Activated T-cell treated with anti-CD3 and anti-CD28 coated beads for 4 hours (primary cell): ENCODE data around the gene PNKP.
"Not testable (repeated sequence)": the region's sequence is repeated elsewhere in the genome, so short reads cannot be mapped to it uniquely, and the experiment has no call there.

Experiments
- DNase-seq: peaks from one replicate; pipeline ENCODE4 v3.0.0-alpha.2; 2020

Gene PNKP

DNA sequence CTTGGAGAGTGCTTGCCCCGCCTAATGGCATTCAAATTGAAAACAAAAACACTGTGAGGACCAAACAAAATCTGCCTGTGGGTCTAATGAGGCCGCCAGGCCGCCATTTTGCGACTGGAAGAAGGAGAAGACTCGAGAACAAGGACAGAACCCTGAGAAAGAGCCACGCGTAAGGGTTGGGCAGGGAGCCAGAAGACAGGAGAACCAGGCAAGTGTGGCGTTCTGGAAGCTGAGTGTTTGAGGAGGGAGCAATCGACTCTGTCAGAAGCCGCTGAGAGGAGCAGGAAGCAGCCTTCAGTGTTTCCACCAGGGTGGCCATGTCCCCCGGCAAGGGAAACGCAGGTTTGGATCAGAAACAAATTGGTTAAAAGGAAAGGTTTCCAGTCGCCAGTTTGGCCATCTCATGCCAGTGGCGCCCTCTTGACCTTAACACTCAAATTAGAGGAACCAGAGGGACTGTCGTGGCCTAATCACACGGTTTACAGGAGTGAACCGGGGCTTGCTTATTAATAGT is 26.6 kb downstream of the PNKP start:
- no peak for DNase-seq

DNA sequence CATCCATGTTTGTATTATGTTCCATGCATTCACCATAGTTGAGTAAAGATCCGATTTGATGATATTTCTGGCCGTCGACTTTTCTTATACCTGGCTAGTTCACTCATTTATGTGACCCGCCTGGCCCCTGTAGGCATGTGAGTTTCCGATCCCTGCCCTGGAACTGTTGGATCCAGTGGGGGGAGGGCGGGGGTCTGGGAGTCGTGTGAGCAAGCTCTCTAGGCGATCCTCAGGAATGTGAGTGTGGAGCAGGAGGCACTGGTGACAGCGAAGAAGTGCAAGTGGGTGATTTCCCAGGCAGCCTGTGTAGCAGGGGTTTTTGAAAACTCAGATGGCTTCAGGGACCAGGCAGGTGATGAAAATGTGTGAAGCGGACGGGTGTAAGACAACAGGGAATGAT is 27.1 kb downstream of the PNKP start:
- no peak for DNase-seq

DNA sequence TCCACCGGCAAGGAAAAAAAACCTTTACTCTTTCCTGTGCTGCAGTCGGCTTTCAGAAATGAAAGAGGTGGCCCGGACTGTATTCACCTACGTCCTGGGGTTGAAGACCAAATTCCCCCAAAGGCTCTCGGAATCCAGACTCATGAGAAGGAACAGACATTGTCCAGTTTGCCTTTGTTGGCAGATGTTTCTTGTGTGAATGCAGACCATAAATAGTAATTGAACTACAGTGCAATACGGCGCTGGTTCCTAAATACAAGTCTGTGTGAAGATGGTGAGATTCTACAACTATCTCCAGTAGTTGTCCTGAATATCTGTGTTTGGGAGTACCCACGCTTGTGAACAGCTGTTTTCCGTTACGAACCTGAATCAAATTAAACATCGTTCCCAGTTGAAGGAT is 27.7 kb downstream of the PNKP start:
- no peak for DNase-seq

DNA sequence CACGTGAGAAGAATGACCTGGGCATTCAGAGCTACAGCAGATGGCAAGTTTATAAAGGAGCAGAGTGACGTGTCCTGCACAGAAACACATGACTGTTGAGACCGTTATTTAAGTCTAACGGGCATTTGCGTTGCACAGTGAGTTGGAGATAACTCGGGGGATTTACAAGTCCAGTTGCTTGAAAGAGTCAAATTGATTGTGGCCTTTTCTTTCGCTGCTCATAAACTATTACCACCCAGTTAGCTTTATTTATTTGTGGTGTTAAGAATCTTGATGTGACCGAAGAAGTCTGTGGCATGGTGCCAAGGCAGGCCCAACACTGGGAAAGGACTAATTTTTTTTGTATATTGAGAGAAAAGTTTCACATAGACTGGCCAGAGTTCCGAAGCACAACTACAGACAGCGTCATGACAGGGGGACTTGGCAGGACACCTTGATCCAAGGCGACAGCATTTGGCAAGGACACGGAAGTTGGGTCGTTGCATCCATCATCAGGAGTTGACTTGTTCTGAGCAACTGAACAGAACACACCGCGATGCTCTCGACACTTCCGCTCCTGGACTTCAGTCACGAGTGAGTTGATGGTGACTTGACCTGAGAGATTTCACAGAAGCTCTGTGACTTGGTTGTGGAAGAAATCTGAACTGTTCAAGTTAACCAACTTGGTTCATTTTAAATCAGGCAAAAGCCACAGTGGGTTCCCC is 28.3 kb downstream of the PNKP start:
- DNase-seq = no peak

DNA sequence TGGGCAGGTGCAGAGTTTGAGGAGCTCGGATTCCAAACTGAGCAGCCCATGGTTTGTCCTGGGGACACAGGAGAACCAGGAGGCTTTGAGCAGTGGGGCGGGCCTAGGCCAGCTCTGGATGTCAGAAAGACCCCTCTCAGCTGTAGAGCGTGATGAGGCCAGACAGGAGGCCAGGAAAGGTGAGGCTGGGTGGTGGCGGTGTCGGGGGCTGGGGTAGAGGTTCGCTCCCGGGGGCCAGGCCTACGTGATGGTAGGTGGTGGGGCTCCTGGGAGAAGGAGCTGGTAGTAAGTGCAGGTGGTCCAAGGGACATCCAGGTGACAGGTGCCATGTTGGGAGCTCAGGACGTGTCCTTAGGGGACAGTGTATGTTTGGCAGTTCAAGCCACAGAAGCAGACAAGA is 30.0 kb downstream of the PNKP start:
- DNase-seq = no peak

DNA sequence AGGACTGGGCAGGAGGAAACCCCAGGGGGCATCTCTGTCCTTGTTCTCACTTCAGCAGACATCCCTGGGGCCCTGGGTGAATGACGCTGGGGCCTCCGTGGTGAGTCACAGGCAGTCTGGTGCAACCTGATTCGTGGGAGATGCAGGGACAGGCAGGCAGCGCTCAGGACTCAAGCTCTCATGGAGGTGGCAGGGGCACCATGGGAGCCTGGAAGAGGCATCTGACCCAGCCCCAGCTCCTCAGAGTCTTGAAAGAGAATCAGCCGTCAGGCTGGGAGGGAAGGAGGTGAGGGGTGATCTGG is 30.4 kb downstream of the PNKP start:
- DNase-seq = no peak

DNA sequence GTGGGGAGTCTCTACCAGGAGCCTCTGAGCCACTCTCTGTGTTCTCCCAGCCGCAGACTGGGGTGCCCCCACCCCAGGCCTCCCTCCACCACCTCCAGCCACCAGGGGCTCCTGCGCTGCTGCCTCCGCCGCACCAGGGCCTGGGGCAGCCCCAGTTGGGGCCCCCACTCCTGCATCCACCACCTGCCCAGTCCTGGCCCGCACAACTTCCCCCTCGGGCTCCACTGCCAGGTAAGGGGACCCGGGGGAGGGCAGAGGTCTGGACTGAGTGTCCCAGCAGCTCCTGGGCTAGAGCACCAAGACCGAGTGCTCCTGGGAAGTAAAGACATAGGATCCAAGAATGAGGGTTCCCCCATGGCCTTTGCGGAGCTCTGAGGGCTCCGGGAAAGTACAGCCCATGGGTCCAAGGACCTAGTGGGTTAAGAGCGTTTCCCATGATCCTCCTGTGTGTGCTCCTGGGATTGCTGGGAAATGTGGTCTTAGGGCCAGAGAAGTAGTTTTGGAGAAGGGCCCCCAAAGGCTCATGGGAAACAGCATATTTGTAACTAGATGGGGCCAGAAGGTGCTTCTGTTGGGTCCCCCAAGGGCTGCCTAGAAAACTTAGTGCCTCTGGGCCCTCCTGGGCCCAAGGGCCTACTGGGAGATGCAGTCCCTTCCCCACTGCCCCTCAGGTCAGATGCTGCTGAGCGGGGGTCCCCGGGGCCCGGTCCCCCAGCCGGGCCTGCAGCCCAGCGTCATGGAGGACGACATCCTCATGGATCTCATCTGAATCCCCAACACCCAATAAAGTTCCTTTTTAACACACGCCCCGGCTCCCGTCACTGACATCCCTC is 31.0 kb downstream of the PNKP start:
- no peak for DNase-seq

DNA sequence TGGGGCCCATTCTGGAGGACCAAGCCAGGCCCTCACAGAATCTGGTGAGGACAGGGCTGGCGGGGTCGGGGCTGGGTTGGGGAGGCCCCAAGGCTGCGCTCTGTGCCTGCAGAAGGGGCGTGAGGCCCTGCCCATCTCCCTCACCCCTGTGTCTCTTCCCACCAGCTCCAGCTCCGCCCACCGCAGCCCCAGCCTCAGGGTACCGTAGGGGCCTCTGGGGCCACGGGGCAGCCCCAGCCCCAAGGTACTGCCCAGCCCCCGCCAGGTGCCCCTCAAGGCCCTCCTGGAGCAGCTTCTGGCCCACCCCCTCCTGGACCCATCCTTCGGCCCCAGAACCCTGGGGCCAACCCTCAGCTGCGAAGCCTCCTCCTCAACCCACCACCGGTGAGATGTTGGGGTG is 31.8 kb downstream of the PNKP start:
- DNase-seq = no peak

DNA sequence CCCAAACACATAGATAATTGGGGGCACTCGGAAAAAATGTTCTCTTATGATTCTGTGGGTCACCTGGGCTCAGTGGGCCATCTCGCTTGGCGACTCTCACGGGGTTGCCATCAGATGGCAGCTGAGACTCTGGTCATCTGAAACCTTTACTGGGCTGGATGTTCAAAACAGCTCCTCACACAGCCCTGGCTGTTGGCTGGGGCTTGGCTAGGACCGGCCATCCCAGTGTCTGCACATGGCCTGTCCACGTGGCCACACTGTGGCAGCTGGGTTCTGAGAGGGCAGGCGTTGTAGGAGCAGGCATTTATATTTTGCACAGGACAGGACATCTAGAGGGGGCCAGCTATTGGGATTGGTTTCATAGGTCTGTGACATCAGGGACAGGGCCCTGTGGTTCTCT is 33.8 kb downstream of the PNKP start:
- no peak for DNase-seq

DNA sequence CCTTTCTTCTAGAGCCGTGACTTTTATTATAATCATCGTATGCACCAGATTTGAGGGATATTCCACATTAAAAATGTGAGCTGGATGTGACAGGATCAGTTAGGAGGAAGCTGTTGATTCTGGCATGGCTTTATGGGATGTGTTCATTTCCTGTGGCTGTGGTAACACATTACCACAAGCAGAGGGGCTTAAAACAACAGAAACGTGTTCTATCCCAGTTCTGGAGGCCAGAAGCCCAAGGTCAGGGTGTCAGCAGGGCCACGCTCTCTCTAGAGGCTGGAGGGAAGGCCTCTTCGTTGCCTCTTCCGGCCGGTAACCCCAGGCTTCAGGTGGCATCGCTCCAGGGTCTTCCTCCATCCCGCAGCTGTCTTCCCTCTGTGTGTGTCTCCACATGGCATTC is 34.8 kb downstream of the PNKP start:
- DNase-seq = no peak

DNA sequence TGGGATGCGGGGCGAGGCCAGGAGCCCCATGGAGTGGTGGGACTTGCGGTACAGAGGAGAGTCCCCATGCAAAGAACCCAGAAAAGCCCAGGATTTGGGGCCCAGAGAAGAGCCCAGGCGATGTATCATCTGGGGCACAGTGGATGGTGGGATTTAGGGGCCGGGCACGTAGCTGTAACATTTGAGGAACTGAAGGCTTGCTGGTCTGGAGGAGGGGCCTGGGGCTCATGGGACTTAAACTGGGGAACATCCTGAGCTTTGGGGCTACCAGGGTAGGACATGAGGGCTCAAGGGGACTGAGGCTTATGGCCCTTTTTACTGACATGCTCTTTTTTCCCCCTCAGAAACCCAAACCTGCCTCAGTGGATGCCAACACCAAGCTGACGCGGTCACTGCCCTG is 35.8 kb downstream of the PNKP start:
- no peak for DNase-seq

DNA sequence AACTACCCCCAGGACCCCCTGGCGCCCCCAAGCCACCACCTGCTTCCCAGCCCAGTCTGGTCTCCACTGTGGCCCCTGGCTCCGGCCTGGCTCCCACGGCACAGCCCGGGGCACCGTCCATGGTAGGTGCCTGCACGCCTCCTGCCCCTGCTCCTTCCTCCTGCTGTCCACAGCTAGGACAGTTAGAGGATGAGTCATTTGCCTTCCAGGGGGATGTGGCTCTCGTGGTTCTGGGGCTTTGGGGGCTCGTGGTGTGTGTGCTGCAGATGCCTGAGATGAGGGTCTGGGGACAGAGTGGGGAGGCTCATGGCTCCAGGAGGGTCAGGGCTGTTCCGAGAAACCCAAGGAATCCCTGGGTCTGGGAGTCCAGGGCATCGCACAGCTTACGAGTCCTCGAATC is 36.6 kb downstream of the PNKP start:
- no peak for DNase-seq

DNA sequence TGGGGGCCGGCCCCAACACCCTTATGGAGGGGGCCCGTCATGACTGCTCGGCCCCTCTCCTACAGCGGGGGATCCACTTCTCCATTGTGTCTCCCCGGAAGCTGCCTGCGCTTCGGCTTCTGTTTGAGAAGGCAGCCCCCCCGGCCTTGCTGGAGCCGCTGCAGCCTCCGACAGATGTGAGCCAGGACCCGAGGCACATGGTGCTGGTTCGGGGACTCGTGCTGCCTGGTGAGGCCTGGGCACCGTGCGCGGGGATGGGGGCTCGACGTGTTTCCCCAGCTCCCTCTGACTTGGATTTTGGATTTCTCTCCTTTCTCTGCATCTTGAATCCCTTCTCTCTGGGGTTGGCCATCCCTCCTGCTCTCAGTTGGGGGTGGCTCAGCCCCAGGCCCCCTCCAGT is 37.7 kb downstream of the PNKP start:
- DNase-seq = no peak

DNA sequence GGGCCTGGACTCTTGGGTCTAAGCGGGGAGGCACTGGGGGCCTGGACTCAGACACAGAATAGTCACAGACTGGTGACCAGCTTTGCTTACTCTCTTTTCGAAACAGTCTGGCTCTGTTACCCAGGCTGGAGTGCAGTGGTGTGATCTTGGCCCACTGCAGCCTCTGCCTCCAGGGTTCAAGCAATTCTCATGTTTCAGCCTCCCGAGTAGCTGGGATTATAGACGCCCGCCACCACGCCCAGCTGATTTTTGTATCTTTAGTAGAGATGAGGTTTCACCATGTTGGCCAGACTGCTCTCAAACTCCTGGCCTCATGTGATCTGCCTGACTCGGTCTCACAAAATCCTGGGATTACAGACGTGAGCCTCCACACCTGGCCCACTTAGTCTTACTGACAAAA is 38.2 kb downstream of the PNKP start:
- DNase-seq = no peak

DNA sequence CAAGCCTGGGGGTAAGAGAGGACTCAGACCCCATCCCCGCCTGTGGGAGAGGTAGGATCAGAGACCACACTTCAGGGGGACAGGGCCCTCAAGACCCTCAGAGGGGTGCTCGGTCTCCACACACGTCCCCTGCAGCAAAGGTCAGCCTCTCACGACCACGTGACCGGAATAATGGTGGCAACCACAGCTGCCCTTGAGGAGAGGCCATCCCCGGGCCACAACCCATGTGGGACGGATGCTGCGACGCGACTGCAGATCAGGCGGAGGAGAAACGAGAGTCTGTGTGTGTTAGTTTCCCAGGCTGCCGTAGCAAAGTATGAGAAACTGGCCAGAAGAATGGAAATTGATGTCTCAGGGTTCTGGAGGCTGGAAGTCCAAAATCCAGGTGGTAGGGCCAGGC is 40.3 kb downstream of the PNKP start:
- no peak for DNase-seq

DNA sequence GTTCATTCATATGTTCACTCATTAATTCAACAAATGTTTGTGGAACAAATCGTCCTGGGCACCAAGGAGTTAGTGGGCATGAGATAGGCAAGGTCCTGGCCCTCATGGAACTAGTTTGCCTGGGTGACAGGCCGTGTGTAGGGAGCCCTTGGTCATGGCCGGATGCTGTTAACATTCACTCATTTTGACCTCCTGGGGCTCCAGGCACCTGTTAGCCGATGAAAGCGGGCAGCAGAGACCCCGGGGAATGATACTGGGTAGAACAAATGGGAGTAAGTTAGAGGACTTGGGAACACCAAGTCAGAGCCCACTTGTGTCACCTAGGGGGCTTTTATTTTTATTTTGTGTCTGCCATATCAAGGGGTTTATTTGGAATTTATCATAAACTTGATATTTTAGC is 42.7 kb downstream of the PNKP start:
- DNase-seq = no peak

DNA sequence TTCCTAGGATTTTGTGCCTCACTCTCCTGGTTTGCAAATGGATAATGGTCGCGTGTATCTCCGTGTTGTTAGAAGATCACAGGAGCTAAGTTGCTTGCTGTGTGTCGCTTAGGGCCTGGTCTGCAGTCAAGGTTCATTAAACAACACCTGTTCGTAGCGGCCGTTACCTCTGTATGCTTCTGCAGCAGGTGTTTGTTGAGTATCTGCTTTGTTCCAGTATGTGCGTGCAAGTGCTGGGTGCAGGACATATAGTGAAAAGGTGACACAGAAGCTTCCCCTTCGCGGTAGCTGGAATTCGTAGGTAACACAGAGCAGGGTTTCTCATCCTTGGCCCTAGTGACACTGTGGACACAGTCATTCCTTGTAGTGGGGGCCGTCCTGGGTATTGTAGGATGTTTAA is 43.9 kb downstream of the PNKP start:
- no peak for DNase-seq

DNA sequence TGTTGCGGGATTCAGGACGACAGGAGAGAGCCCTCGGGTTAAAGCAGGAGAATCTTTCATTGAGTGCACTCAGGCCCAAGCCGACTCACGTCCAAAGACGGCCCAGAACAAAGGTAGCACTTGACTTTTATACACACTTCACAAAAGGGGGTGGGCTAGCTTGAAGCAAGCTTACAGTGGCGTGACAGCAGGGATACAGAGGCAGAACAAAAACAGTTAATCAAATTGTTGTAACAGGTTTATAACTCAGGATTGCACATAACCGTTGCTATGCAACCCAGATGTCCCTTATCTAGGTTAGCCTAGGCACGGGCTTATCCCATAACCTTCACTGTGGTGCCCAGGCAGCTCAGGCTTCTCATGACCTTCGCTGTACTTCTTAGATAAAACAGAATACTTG is 47.3 kb downstream of the PNKP start:
- DNase-seq = no peak

DNA sequence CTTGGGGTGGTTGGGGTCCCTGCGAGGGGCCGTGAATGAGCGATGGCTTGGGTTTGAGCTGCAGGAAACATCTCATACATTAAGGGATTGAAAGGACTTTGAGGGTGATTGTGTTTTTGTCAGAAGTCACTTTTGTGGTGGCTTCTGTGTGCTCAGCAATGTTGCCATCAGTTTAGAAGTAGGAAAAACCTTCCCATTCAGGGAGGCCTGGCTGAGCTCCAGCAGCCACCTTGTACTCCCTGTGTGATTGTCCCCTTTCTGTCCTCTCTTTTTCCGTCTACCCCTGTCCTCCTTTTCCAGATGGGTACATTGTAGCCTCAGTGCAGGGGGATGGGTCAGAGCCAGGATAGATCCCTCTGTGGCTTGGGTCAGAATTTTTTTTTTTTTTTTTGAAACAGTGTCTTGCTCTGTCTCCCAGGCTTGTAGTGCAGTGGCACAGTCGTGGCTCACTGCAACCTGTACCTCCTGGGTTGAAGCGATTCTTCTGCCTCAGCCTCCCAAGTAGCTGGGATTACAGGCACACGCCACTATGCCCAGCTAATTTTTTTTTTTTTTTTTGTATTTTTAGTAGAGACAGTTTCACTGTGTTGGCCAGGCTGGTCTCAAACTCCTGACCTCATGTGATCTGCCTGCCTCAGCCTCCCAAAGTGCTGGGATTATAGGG is 47.8 kb downstream of the PNKP start:
- not testable (repeated sequence) for DNase-seq

DNA sequence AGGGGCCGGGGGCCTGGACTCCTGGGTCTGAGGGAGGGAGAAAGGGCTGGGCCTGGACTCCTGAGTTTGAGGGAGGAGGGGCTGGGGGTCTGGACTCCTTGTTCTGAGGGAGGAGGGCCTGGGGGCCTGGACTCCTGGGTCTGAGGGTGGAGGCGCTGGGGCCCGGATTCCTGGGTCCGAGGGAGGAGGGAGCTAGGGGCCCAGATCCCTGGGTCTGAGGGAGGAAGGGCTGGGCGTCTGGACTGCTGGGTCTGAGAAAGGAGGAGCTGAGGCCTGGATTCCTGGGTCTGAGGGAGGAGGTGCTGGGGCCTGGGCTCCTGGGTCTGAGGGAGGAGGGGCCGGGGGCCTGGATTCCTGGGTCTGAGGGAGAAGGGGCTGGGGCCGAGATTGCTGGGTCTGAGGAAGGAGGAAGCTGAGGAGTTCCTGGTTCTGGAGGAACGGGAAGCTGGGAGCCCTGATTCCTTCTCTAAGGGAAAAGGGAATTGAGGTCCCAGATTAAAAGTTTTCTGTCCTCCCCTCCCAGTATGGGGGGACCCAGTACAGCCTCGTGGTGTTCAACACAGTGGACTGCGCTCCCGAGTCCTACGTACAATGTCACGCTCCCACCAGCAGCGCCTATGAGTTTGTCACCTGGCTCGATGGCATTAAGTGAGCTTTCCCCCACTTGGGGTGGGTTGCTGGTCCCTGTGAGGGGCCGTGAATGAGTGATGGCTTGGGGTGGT is 48.6 kb downstream of the PNKP start:
- DNase-seq = no peak

DNA sequence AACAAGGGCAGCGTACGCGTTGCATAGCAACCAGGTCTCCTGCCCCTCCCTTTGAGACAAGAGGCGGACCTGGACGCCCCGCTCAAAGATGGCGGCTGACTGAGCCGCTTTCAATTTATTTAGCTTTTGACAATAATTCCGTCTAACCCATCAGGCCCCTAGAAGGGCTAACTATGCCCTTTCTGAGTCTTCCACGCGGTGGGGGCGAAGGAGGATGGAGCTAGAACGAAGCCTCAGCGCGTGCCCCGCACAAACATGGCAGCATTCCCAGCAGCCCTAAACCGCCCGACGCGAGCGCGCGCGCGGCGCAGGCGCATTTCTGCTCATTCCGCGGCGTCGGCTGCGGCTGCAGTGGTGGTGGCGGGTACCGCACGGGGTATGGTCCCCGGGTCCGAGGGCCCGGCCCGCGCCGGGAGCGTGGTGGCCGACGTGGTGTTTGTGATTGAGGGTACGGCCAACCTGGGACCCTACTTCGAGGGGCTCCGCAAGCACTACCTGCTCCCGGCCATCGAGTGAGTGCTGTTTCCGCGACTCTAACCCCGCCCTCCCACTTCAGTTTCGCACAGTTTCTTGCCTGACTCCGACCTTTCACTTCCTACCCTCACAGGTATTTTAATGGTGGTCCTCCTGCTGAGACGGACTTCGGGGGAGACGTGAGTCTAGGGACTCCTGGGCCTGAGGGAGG is 49.3 kb downstream of the PNKP start, which contains the start of gene MED25:
Gene MED25 (plus strand): TSS at position 326 of the 685 bp plus-strand sequence. CDS start 53 bp downstream, at position 379.
- peak; percentile 78 for DNase-seq

DNA sequence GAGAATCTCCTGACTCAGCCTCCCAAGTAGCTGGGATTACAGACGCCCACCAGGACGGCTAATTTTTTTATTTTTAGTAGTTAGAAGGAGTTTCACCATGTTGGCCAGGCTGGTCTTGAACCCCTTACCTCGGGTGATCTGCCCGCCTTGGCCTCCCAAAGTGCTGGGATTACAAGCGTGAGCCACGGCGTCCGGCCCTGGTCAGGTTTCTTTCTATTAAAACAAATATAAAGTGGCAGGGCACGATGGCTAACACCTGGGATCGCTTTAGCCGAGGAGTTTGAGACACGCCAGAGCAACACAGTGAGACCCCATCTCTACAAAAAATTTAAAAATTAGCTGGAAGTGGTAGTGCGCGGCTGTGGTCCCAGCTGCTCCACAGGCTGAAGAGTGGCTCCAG is 50.8 kb downstream of the PNKP start:
- no peak for DNase-seq

DNA sequence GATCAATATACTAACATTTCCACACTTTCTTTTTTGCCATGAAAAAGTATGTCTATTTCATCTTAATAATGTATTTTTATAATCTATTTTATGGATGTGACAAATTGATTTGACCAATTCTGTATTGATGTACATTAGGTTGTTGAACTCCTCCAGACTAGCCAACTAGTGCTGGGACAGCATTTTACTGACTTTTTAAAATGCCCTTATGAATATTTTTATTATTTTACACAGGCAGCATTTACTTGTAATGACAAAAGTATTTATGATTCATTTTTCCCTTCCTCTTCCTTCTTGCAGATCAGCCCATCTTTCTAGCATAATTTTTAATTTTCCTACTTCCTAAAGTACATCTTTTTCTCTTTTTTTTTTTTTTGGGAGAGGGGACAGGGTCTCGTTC is 53.4 kb downstream of the PNKP start:
- no peak for DNase-seq
